T-helper 1 cell treated with Interleukin-12 subunit alpha and Interleukin-12 subunit beta and Interleukin-4 antibody, amounts not matched to agents 30 μg/mL and 1 μg/mL, for 36 hours (primary cell): Measurements from ENCODE around the gene NUP205.

ENCODE experiments used
- H3K27ac Mint-ChIP-seq: one replicate; pipeline ENCODE4 v1.8.0; 2021; ENCODE audit warnings: mild to moderate bottlenecking, mixed read lengths
- H3K27me3 Mint-ChIP-seq: one replicate; pipeline ENCODE4 v1.8.0; 2021; ENCODE audit warnings: low read depth, mixed read lengths
- H3K36me3 Mint-ChIP-seq: one replicate; pipeline ENCODE4 v1.8.0; 2021; ENCODE audit warnings: low read depth, mixed read lengths
- H3K4me1 Mint-ChIP-seq: one replicate; pipeline ENCODE4 v1.8.0; 2021; ENCODE audit warnings: low read depth, mixed read lengths
- H3K4me3 Mint-ChIP-seq: one replicate; pipeline ENCODE4 v1.8.0; 2021; ENCODE audit warnings: mild to moderate bottlenecking, moderate library complexity, mixed read lengths
- H3K9me3 Mint-ChIP-seq: one replicate; pipeline ENCODE4 v1.8.0; 2021; ENCODE audit warnings: mixed read lengths

Gene NUP205

DNA sequence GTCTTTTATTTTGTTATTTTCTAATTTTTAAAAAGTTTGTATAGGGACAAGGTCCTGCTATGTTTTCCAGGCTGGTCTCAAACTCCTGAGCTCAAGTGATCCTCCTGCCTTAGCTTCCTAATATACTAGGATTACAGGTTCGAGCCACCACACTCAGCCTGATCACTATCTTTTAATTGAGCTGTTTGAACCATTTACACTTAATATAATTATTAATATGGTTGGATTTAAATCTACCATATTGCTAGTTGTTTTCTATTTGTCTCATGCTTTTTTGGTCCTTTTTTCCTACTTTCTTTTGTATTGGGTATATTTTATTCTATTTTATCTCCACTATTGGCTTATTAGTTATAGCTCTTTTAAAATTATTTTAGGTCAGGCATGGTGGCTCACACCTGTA is 34.6 kb upstream of the NUP205 start:
- Mint-ChIP-seq H3K36me3 (no peaks in the 10 kb centered on the region), H3K4me3 (no peak overlapping the region), H3K27me3 (peaks cover 6% of the 10 kb centered on the region), H3K9me3 (no peaks in the 10 kb centered on the region), H3K27ac (no peak overlapping the region), H3K4me1 (no peaks in the 10 kb centered on the region)

DNA sequence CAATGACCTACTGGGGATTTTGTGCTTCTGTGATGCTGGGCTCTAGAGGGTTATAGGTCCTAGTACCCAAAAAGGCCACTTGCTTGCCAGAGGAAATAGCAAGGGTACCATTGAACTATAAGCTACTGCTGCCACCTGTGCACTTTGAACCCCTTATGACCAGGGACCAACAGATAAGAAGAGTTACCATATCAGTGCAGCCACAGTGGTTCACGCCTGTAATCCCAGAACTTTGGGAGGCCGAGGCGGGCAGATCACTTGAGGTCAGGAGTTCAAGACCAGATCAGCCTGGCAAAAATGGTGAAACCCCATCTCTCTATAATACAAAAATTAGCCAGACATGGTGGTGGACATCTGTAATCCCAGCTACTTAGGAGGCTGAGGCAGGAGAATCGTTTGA is 32.3 kb upstream of the NUP205 start:
- Mint-ChIP-seq H3K27ac (no peak overlapping the region), H3K9me3 (no peaks in the 10 kb centered on the region), H3K4me3 (no peak overlapping the region), H3K4me1 (no peaks in the 10 kb centered on the region), H3K27me3 (peaks cover 10% of the 10 kb centered on the region), H3K36me3 (no peaks in the 10 kb centered on the region)

DNA sequence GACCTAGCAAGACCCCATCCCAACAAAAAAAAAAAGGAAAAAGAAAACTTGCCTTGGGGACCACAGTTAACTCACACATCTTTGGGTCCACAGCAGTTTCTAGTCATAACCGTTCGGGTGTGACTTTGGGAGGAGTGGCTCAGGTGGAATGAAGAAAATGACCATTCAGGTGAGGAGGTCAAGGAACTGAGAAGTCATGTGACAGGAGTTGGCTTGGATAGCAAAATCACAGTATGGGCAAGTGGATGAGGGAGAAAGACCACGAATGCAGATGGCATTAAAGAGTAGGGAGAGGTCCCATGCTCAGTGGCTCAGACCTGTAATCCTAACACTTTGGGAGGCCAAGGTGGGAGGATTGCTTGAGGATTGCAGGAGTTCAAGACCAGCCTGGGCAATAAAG is 30.7 kb upstream of the NUP205 start:
- no peaks in the 10 kb centered on the region for H3K4me1 Mint-ChIP-seq
- peaks cover 13% of the 10 kb centered on the region for H3K27me3 Mint-ChIP-seq
- no peaks in the 10 kb centered on the region for H3K36me3 Mint-ChIP-seq
- H3K27ac Mint-ChIP-seq: no peak overlapping the region
- no peak overlapping the region for H3K4me3 Mint-ChIP-seq
- no peaks in the 10 kb centered on the region for H3K9me3 Mint-ChIP-seq

DNA sequence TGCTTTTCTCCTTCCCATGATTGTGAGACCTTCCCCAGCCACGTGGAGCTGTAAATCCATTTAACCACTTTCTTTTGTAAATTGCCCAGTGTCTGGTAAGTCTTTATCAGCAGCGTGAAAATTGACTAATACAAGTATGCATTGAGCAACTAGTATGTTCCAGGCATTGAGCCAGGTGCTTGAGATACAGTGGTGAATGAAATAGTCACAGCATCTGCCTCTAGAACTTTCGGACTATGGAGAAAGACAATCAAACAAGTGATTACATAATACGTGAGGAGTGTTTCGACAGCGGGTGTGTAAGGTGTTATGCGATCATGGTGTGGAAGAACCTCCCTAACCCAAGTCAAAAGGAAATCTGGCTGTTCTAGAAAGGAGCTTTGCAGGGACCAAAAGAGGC is 21.6 kb upstream of the NUP205 start:
- H3K27ac Mint-ChIP-seq: no peak overlapping the region

DNA sequence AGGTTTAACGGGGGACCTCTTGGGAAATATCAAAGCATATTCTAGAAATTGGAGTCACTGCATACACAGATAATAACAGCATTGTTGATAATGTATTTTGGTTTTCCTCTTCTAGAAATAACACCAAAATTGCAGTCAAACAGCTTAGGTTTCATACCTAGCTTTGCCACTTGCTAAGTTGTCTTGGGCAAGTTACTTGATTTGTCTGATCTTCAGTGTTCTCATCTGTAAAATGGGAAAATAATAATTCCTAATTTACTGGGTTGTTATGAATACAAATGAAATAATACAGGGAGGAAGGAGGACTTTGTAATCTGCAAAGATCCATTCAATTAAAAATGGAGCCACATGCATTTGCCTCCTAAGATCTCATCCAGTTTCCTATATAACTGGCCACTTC is 20.3 kb upstream of the NUP205 start:
- H3K36me3 Mint-ChIP-seq: no peaks in the 10 kb centered on the region
- H3K27me3 Mint-ChIP-seq: peaks cover 15% of the 10 kb centered on the region
- H3K4me3 Mint-ChIP-seq: no peak overlapping the region
- no peaks in the 10 kb centered on the region for H3K9me3 Mint-ChIP-seq
- H3K27ac Mint-ChIP-seq: no peak overlapping the region
- H3K4me1 Mint-ChIP-seq: no peaks in the 10 kb centered on the region

More for the DNA sequence above, 21.6 kb upstream of the NUP205 start:
- no peaks in the 10 kb centered on the region for H3K9me3 Mint-ChIP-seq
- H3K4me3 Mint-ChIP-seq: no peak overlapping the region
- H3K36me3 Mint-ChIP-seq: no peaks in the 10 kb centered on the region
- no peaks in the 10 kb centered on the region for H3K4me1 Mint-ChIP-seq
- peaks cover 15% of the 10 kb centered on the region for H3K27me3 Mint-ChIP-seq

DNA sequence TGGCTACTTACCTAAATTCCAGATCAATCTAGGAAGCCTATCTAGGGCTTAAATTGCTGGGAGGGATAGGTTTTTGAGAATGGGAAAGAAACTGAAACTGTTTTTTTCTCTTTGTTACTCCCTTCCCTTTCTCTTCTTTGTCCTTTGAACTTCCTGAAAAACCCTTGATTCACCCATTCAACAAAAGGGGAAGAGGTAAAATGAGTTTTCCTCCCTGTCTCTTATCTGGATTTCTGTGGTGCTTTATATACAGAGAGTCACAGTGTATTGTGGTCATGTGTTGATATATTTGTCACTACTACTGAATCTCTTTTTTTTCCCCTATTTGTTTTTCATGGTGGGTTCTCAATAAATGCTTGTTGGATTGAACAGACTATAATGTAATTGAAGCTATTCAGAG is 19.8 kb upstream of the NUP205 start:
- Mint-ChIP-seq H3K4me1 (no peaks in the 10 kb centered on the region), H3K4me3 (no peak overlapping the region), H3K27ac (no peak overlapping the region), H3K27me3 (peaks cover 15% of the 10 kb centered on the region), H3K36me3 (no peaks in the 10 kb centered on the region), H3K9me3 (no peaks in the 10 kb centered on the region)

DNA sequence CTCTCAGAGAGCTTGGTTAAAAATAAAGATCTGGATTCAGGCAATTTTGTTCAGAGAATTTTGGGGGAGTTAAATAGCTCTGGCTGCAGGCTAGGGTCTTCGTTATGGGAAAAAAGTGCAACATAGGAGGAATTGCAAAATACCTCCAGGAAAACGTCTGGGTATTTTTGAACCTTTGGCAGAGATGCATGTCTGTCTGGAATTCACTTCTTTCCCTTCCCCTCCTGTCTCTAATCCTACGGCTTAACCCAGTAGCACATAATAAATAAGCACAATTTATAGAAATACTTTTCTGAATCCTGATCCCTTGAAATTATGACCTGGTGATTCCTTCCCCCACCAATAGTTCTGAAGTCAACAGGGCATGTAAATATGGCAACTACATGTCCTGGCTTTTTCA is 19.3 kb upstream of the NUP205 start:
- no peak overlapping the region for H3K4me3 Mint-ChIP-seq
- H3K9me3 Mint-ChIP-seq: no peaks in the 10 kb centered on the region
- H3K27me3 Mint-ChIP-seq: peaks cover 15% of the 10 kb centered on the region
- no peak overlapping the region for H3K27ac Mint-ChIP-seq
- no peaks in the 10 kb centered on the region for H3K36me3 Mint-ChIP-seq
- H3K4me1 Mint-ChIP-seq: no peaks in the 10 kb centered on the region

DNA sequence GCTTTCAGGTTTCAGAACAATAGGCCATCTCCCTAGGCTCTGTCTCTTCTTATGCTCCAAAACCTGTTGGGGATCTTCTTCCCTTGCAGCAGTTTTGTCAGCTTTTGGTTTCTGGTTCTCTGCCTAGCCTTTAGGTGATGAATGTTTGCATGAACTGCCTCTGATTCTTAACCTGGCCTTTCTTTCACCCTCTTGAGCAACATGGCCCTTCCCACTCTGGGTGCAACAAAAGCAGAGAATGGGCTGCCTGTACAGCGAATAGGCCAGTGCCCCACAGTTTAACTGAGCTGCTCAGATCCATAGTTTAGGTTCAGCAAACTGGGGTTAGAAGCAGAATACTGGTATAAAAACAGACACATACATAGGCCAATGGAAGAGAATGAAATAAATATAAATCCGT is 18.1 kb upstream of the NUP205 start:
- Mint-ChIP-seq H3K27ac (no peak overlapping the region), H3K9me3 (no peaks in the 10 kb centered on the region), H3K36me3 (no peaks in the 10 kb centered on the region), H3K4me3 (no peak overlapping the region), H3K27me3 (peaks cover 15% of the 10 kb centered on the region), H3K4me1 (no peaks in the 10 kb centered on the region)

DNA sequence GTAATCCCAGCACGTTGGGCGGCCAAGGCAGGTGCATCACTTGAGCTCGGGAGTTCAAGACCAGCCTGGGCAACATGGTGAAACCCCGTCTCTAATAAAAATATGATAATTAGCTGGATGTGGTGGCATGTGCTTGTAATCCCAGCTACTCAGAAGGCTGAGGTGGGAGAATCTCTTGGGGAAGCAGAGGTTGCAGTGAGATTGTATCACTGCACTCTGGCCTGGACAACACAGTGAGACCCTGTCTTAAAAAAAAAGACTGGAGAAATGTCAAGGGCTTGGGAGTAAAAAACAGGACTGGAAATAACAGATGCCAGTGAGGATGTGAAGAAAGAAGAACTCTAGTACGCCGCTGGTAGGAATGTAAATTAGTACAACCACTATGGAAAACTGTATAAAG is 16.7 kb upstream of the NUP205 start:
- Mint-ChIP-seq H3K9me3 (no peaks in the 10 kb centered on the region), H3K27ac (no peak overlapping the region)

DNA sequence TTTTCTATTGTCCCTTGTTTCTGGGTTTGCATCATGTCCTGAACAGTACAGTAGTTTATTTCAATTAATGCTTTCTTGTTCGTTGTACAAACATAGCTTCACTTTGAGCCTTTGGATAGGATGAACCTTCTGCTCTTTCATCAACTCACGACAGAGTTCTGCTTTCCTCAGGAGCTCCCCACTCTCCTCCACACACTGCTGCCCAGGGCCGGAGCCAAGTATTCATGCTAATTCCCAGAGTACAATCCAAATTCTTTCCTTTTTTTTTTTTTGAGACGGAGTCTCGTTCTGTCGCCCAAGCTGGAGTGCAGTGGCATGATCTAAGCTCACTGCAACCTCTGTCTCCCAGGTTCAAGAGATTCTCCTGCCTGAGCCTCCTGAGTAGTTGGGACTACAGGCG is 7.5 kb upstream of the NUP205 start:
- H3K4me3 Mint-ChIP-seq: no peak overlapping the region
- H3K9me3 Mint-ChIP-seq: no peaks in the 10 kb centered on the region
- H3K27ac Mint-ChIP-seq: no peak overlapping the region
- no peaks in the 10 kb centered on the region for H3K4me1 Mint-ChIP-seq
- peaks cover 7% of the 10 kb centered on the region for H3K27me3 Mint-ChIP-seq
- H3K36me3 Mint-ChIP-seq: no peaks in the 10 kb centered on the region

More for the DNA sequence above, 16.7 kb upstream of the NUP205 start:
- peaks cover 15% of the 10 kb centered on the region for H3K27me3 Mint-ChIP-seq
- H3K4me3 Mint-ChIP-seq: no peak overlapping the region
- no peaks in the 10 kb centered on the region for H3K36me3 Mint-ChIP-seq
- no peaks in the 10 kb centered on the region for H3K4me1 Mint-ChIP-seq

DNA sequence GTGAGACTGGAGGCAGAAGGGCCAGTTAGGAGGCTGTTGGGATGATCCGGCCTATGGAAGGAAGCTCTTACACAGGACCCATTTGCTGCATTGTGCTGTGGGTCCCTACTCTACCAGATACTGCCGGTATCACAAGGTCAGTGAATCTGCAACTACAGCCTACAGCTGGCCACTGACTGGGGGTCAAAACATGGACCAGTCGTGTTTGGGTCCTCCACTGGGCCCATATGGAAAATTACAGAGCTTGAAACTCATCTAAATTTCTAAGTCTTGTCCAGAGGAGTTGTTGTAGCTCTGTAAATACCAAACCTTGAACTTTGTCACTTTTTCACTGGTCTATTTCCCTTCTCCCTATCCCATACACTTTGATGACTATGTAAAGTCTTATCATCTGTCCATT is 5.6 kb upstream of the NUP205 start:
- Mint-ChIP-seq H3K36me3 (no peaks in the 10 kb centered on the region), H3K27me3 (peaks cover 7% of the 10 kb centered on the region), H3K4me3 (no peak overlapping the region), H3K27ac (no peak overlapping the region), H3K4me1 (peaks cover 2% of the 10 kb centered on the region), H3K9me3 (no peaks in the 10 kb centered on the region)

DNA sequence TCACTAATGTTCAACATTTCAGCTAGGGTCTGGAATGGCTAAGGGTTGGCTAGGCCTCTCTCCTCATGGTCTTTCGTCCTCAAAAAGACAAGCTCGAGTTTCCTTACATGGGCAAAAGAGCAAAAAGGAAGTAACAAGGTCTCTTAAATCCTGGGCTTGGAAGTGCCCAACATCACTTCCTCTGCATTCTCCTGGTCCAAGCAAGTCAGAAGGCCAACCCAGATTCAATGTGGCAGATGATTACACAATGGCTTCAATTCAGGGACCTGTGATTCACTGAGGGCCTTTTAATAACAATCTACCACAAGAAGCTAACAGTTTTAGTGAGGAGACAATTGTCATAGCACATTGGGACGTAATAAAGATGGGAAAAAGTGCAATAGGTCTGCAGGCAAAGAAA is 4.4 kb upstream of the NUP205 start:
- Mint-ChIP-seq H3K36me3 (no peaks in the 10 kb centered on the region), H3K27ac (no peak overlapping the region), H3K27me3 (peaks cover 3% of the 10 kb centered on the region), H3K4me1 (peaks cover 2% of the 10 kb centered on the region), H3K4me3 (no peak overlapping the region), H3K9me3 (no peaks in the 10 kb centered on the region)

DNA sequence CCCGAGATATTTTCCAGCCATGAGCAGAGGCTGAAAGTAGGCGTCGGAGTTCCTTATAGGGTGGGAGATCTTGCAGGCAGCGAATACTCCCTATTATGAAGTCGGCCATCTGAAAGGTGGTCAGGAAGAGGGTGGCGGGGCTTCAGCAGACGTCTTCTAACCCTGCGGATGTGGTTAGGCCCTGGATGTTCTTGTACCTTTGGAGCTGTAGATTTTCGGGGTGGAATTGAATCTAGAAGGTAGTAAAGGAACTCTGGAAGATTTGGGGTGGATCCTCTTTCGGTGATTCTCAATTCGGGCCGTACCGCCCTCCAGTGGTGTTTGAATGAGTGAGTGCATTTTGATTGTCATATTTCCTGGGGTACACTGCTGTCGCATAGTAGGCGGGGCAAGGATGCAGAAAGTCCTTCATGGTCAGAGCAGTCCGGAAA is 635 bp downstream of the NUP205 start:
- H3K27me3 Mint-ChIP-seq: no peaks in the 10 kb centered on the region
- peaks cover 18% of the 10 kb centered on the region for H3K4me1 Mint-ChIP-seq
- H3K36me3 Mint-ChIP-seq: peaks cover 9% of the 10 kb centered on the region
- H3K4me3 Mint-ChIP-seq: no peak overlapping the region
- no peak overlapping the region for H3K27ac Mint-ChIP-seq
- H3K9me3 Mint-ChIP-seq: no peaks in the 10 kb centered on the region

DNA sequence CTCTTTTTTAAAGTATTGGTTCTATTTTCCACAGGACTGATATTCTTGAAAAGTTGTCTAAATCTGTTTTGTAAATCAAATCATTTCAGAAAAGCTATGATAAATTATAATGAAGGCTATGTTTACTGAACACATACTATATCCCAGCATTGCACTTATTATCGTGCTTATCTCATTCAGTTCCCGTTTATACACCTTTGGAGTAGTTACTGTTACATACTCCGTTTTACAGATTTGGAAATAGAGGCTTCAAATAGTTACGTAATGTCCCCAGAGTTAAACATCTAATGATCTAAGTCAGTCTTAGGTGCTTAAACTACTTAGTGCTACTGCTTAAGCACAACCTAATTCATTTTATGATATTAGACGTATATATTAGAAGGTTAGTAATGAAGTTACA is 1.2 kb downstream of the NUP205 start:
- H3K27ac Mint-ChIP-seq: no peak overlapping the region
- no peak overlapping the region for H3K4me3 Mint-ChIP-seq
- peaks cover 9% of the 10 kb centered on the region for H3K36me3 Mint-ChIP-seq
- H3K27me3 Mint-ChIP-seq: no peaks in the 10 kb centered on the region
- H3K4me1 Mint-ChIP-seq: peaks cover 18% of the 10 kb centered on the region
- no peaks in the 10 kb centered on the region for H3K9me3 Mint-ChIP-seq

DNA sequence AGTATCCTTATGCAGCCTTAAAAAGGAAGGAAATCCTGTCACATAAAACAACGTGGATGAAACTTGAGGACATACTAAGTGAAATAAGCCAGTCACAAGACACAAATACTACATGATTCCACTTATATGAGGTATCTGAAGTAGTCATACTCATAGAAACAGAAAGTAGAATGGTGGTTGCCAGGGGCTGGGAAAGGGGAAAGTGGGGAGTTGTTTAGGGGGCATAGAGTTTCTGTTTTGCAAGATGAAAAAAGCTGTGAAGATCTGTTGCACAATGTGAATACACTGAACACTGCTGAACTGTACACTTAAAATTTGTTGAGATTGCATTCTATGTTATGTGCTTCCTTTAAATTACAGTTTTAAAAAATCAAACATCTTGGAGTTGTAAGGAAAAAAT is 2.9 kb downstream of the NUP205 start:
- Mint-ChIP-seq H3K36me3 (peaks cover 9% of the 10 kb centered on the region), H3K27me3 (no peaks in the 10 kb centered on the region), H3K4me3 (no peak overlapping the region), H3K4me1 (peaks cover 18% of the 10 kb centered on the region), H3K9me3 (no peaks in the 10 kb centered on the region), H3K27ac (no peak overlapping the region)

DNA sequence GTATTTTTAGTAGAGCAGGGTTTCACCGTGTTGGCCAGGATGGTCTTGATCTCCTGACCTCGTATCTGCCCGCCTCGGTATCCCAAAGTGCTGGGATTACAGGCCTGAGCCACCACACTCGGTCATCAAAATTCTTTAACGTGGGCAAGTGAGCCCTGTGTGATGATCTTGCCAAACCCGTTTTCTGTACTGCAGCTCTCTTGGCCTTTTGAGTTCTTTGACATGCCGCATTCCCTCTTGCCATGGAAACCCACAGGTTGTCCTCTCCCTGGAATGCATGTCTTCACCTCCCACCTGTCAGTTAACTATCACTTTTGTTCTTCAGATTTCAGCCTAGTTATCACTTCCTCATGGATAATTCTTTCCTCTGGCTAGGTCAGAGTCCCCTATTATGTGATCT is 5.0 kb downstream of the NUP205 start:
- no peaks in the 10 kb centered on the region for H3K27me3 Mint-ChIP-seq

More for the DNA sequence above, 5.0 kb downstream of the NUP205 start:
- peaks cover 16% of the 10 kb centered on the region for H3K4me1 Mint-ChIP-seq
- no peak overlapping the region for H3K4me3 Mint-ChIP-seq
- no peak overlapping the region for H3K27ac Mint-ChIP-seq
- peaks cover 16% of the 10 kb centered on the region for H3K36me3 Mint-ChIP-seq
- no peaks in the 10 kb centered on the region for H3K9me3 Mint-ChIP-seq
